GM08714 (cell line): ENCODE results near the gene DVL1.

Source experiments
- H3K4me3 ChIP-seq: fragments of 200-500 bp; sonication (Bioruptor generic); 2 replicates; pipeline ENCODE4 v1.5.1; 2014; ENCODE audit warnings: mild to moderate bottlenecking, low read length, inconsistent platforms
- ZNF274 ChIP-seq: IDR thresholded peaks from 2 replicates; pipeline ENCODE4 v1.6.1; 2012; ENCODE audit warnings: mild to moderate bottlenecking, low read depth, low read length

Gene DVL1

GRCh38 chr1:1305300-1306069, 43.7 kb downstream of the DVL1 start:
- no peak for TF ChIP-seq ZNF274
- peak overlapping the region; percentile 81; the same call in 1 of the 2 replicates for H3K4me3 ChIP-seq

- H3K4me3 ChIP-seq: no peak overlapping the region; the same call in 1 of the 2 replicates
- no peak for TF ChIP-seq ZNF274
Measured at GRCh38 chr1:1304331-1305299, 44.6 kb downstream of the DVL1 start.

GRCh38 chr1:1303736-1304135, 45.5 kb downstream of the DVL1 start:
- no peak overlapping the region for H3K4me3 ChIP-seq
- no peak for TF ChIP-seq ZNF274

- TF ChIP-seq ZNF274: no peak
- H3K4me3 ChIP-seq: no peak overlapping the region
Measured at GRCh38 chr1:1302951-1303509, 46.2 kb downstream of the DVL1 start.

- no peak overlapping the region for H3K4me3 ChIP-seq
- TF ChIP-seq ZNF274: no peak
Measured at GRCh38 chr1:1302006-1302430, 47.2 kb downstream of the DVL1 start.

GRCh38 chr1:1300352-1300739, 48.9 kb downstream of the DVL1 start:
- no peak for TF ChIP-seq ZNF274
- H3K4me3 ChIP-seq: no peak overlapping the region

- no peak overlapping the region for H3K4me3 ChIP-seq
- TF ChIP-seq ZNF274: no peak
Measured at GRCh38 chr1:1299686-1300351, 49.4 kb downstream of the DVL1 start.

- no peak for TF ChIP-seq ZNF274
- no peak overlapping the region for H3K4me3 ChIP-seq
Measured at GRCh38 chr1:1298861-1299685, 50.1 kb downstream of the DVL1 start.

- no peak for TF ChIP-seq ZNF274
Measured at GRCh38 chr1:1297802-1298424, 51.3 kb downstream of the DVL1 start.

GRCh38 chr1:1296070-1297061, 52.9 kb downstream of the DVL1 start:
- TF ChIP-seq ZNF274: no peak
- no peak overlapping the region for H3K4me3 ChIP-seq

More at GRCh38 chr1:1297802-1298424, 51.3 kb downstream of the DVL1 start:
- H3K4me3 ChIP-seq: no peak overlapping the region

GRCh38 chr1:1295154-1295923, 53.9 kb downstream of the DVL1 start:
- TF ChIP-seq ZNF274: no peak
- H3K4me3 ChIP-seq: no peak overlapping the region
